Lower leg skin (tissue), 4 donors: ENCODE measurements around the gene PRR33. TPM values are rescaled to one million over a fixed set of nuclear protein-coding genes. Genes with fewer than 3 reads are reported as not detected.

Source experiments
- DNase-seq, 2 donors: peaks; one replicate each; pipeline ENCODE4 v3.0.0-alpha.2; 2019; ENCODE audit warnings: low spot score in 2 of 2
- H3K4me3 ChIP-seq: fragments of 200-600 bp; sonication (generic); 2 replicates; pipeline ENCODE4 v1.5.1; 2017; ENCODE audit warnings: mild to moderate bottlenecking, low read depth; ENCODE audit not compliant: poor library complexity, severe bottlenecking
- POLR2A ChIP-seq, 2 donors: fragments of 450-650 bp; IDR thresholded peaks; one replicate each; pipeline ENCODE4 v1.6.1; 2016 to 2017; ENCODE audit warnings: antibody characterized with exemption in 2 of 2, mild to moderate bottlenecking in 1 of 2, moderate library complexity in 1 of 2
- whole genome bisulfite sequencing, 2 donors: methylation state at CpG; one replicate each; pipeline ENCODE4 v1.1.5; 2018; 5-methylcytosine and 5-hydroxymethylcytosine counted together
- intact Hi-C: fragments of 100-400 bp; cut with DNase I; formaldehyde crosslinking; loops from one replicate; pipeline ENCODE4 v1.15.0; 2023; ENCODE audit warnings: low total_unique reads
- total RNA-seq, 4 donors: library from RNA; depleted of rRNA; stranded (reverse); fragments of >200 nt; gene quantifications; one replicate each; pipeline ENCODE4 v1.1.0, GENCODE V29; 2016
- TF ChIP-seq, protein P1 (sequence below), 3 donors: fragments of 450-650 bp; IDR thresholded peaks; one replicate each; pipeline ENCODE4 v1.5.1; 2016; ENCODE audit warnings: antibody characterized with exemption in 3 of 3, mild to moderate bottlenecking in 3 of 3, moderate library complexity in 2 of 3

The PRR33 gene
- total RNA-seq, 4 donors from 2014 or later = not detected

DNA sequence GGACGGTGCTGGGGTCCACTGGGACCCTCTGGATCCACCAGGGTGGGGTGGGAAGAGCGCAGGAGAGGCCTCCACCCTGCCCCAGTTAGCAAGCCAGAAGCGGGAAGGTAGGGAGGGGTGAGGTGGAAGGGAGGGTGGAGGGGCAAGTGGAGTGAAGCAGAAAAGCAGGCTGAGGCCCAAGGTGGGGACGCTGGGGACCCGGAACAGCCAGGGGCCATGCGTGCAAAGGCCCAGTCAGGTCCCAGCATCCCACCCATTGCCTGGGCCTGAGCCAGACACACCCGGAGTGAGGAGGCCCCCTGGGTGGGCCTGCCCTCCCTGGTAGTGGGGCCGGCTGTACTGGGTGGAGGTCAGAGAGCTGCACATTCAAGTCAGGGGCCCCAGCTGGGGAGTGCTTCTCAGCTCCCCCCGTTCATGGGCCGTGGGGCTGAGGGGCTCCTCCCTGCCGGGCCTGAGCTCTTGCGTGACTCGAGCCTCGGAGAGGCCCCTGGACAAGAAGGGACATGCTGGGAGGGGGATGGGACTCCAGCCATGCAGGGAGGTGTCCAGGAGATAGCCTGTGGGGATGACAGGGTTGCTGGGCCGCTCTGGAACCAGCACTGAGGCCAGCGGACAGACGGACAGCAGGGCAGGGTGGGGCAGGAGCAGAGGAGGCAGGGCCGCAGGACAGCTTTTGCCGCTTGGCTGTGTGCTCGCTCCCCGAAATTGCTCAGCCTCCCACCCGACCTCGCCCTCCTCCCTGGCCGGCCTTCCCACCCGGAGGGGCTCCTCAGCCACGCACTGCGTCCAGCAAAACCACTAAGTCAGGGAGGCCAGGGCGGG lies 35.5 kb upstream of the PRR33 start:
- DNase-seq = no peak
- no peak for TF ChIP-seq POLR2A (IDR thresholded peaks at IDR 0.05)
- TF ChIP-seq, protein P1, sequence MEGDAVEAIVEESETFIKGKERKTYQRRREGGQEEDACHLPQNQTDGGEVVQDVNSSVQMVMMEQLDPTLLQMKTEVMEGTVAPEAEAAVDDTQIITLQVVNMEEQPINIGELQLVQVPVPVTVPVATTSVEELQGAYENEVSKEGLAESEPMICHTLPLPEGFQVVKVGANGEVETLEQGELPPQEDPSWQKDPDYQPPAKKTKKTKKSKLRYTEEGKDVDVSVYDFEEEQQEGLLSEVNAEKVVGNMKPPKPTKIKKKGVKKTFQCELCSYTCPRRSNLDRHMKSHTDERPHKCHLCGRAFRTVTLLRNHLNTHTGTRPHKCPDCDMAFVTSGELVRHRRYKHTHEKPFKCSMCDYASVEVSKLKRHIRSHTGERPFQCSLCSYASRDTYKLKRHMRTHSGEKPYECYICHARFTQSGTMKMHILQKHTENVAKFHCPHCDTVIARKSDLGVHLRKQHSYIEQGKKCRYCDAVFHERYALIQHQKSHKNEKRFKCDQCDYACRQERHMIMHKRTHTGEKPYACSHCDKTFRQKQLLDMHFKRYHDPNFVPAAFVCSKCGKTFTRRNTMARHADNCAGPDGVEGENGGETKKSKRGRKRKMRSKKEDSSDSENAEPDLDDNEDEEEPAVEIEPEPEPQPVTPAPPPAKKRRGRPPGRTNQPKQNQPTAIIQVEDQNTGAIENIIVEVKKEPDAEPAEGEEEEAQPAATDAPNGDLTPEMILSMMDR (IDR thresholded peaks at IDR 0.05) = no peak
- H3K4me3 ChIP-seq = no peak overlapping the region
- WGBS, 2 donors = 72 to 83% methylated on average over 20 to 26 of the region's 28 CpGs
- intact Hi-C loops = no loop called here

DNA sequence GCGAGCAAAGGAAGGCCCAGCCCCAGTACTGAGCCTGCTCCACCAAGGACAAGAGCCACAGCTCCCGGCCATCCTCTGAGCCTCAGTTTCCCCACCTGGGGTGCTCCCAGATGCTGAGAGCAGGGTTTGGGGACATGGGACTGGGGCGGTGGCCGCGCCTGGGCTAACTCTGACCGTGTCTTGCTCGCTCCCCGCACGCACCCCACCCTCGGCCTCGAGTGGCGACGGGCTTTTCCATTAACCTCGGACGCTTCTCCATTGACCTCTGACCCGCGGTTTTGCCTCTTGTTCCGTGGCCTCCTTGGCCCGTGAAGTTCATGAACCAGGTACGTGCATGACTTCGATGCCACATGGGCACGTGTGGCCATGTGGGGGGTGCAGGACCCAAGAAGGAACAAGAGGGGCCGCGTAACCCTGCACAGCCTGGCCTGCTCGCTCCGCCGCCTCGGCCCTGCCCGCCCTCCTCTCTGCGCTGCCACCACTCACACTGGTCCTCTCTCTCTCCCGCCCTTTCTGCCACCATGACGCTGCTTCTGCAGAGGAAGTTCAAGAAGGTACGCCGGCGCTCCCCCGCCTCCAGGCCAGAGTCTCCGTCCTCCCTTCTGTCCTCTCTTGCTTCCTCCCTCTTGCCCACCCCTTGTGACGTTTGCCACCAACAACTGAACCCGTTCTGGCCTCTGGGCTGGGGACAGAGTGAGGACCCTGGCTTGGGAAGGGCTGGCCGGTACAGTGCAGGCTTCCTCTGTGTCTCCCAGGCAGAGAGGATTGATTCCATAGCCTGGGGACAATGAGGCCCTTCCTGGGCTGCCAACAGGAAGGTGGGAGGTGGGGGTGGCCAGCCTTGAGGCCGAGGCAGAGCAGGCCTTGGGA lies 34.7 kb upstream of the PRR33 start:
- no peak overlapping the region for H3K4me3 ChIP-seq
- no peak for TF ChIP-seq POLR2A (IDR thresholded peaks at IDR 0.05)
- TF ChIP-seq, protein P1 (IDR thresholded peaks at IDR 0.05) = no peak
- intact Hi-C loops = no loop called here
- WGBS, 2 donors = 87 to 91% methylated on average over 41 of the region's 41 CpGs
- DNase-seq = no peak

GRCh38 chr11:1925373-1926155 lies 33.9 kb upstream of the PRR33 start:
- WGBS, 2 donors = 88 to 90% methylated on average over 11 to 17 of the region's 23 CpGs
- no peak for TF ChIP-seq POLR2A (IDR thresholded peaks at IDR 0.05)
- TF ChIP-seq, protein P1 (IDR thresholded peaks at IDR 0.05) = no peak
- intact Hi-C loops = no loop called here
- DNase-seq = no peak
- no peak overlapping the region for H3K4me3 ChIP-seq

DNA sequence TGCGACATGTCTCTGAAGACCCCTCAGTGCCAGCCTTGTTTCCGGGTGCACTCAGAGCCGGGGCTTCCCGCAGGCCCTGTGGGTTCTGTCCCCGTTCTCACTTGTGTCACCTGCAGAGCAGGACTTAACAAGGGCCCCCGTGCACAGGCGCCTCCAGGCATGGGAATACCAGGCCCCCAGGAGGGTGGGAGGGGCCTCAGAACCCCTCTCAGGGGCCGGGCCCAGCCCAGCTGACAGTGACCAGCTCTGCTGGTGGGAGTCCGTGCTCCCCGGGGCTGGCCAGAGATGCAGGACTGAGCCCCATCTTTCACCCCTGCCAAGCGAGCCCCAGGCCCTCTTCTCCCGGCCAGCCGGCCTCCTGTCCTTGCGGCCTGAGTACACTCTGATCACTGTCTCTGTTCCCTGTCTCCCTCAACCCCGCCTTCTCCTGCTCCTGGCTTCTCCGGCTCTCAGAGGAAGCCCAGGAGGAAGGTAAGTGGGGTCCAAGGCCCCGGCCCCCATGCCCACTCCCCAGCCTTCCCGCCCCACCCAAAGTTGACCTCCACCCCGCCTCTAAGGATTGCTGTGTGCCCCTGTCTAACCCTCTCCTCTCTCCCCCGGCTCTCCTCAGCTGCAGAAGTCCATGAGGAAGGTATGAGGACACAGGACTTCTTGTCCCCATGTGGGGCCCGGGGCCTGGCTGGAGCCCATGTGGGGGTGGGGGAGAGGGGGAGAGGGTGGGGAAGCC lies 33.1 kb upstream of the PRR33 start:
- intact Hi-C loops = loop anchor here (5.0 kb wide), 1 partner anchor 43 kb away; no protein-coding TSS in a partner anchor
- DNase-seq = no peak
- 75 to 78% methylated on average over 17 to 19 of the region's 21 CpGs for WGBS, 2 donors
- no peak overlapping the region for H3K4me3 ChIP-seq
- TF ChIP-seq, protein P1 (IDR thresholded peaks at IDR 0.05) = no peak
- TF ChIP-seq POLR2A (IDR thresholded peaks at IDR 0.05) = no peak

- H3K4me3 ChIP-seq = no peak overlapping the region
- TF ChIP-seq, protein P1 (IDR thresholded peaks at IDR 0.05) = no peak
- TF ChIP-seq POLR2A (IDR thresholded peaks at IDR 0.05) = no peak
- intact Hi-C loops = loop anchor here (5.0 kb wide), 1 partner anchor 42 kb away; no protein-coding TSS in a partner anchor
- WGBS, 2 donors = 58 to 67% methylated on average over 16 to 17 of the region's 17 CpGs
- no peak for DNase-seq
Measured at GRCh38 chr11:1924181-1924580, 32.5 kb upstream of the PRR33 start.
